OCI-LY3 (cell line): ENCODE measurements around the gene BMPR1B.

ENCODE experiments used
- CTCF ChIP-seq: fragments of 200-600, 300-600 bp; sonication (generic); IDR thresholded peaks from 2 replicates; pipeline ENCODE4 v1.5.1; 2014; ENCODE audit warnings: antibody characterized with exemption, low read length, low read depth
- EZH2phosphoT487 ChIP-seq: fragments of 200-600 bp; shearing (Covaris generic); IDR thresholded peaks from 2 replicates; pipeline ENCODE4 v1.6.1; 2018; ENCODE audit warnings: antibody characterized with exemption, mixed run types, low read depth

- TF ChIP-seq CTCF, result no peak
- TF ChIP-seq EZH2phosphoT487, result no peak
These were observed 265.4 kb downstream of the BMPR1B start for GRCh38 chr4:95023110-95023509.
